Measurements from ENCODE around the gene PSMD10.

GRCh38 chrX:108081110-108081509 is 10.2 kb downstream of the PSMD10 start:
- TF ChIP-seq POLR2A (IDR thresholded peaks at IDR 0.05) (no peak), CTCF (IDR thresholded peaks at IDR 0.05) (no peak), POLR2AphosphoS5 (IDR thresholded peaks at IDR 0.05) (no peak), EP300 (IDR thresholded peaks at IDR 0.05) (no peak)
